OCI-M2 (cell line): ENCODE results near the gene LCN10.
A peak's percentile ranks its signal among the peaks of the same experiment; 100 is the strongest.
"Not testable (repeated sequence)": the region's sequence is repeated elsewhere in the genome, so short reads cannot be mapped to it uniquely, and the experiment has no call there.

Source experiments
- DNase-seq: peaks from one replicate; lab custom pipeline; 2025; ENCODE audit not compliant: unreplicated experiment; lab: John Stamatoyannopoulos, UW

LCN10 gene

DNA sequence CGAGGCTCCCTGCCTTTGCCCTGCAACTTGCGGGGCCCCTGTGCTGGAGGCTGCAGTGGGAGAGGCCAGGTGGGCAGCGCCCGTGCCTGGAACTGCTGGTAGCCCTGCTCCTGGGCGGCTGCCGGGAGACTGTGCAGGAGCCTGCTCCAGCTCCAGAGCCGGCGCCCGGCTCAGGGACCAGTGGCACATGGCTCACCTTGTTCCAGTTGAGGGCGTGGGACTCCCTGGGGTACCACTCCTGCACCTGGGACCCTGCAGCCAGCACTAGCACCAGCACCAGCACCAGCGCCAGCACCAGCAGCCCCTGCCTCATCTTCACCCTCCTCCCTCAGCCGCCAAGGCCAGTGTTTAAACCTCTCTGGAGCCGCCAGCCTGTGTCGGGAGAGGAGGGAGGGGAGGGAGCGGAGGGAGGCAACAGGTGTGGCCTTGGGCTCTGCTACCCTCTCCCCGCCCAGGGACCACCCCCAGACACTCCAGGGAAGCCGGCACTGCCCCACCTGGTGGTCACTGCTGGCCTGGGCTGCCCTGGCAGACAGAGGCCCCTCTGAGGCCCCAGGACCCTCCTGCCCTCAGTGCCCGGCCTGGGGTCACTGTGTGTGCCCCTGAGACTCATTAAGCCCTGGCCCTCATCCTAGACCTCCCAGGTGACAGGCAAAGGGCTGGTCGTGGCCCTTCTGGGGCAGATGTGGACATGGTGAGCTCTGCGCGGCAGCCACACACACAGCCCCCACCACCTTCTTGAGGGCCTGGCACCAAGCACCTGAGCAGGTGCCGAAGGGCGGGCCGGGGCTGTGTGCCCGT lies at the start of gene LCN10:
TSS of gene LCN10 (minus strand) at position 350 of the 801 bp plus-strand sequence. CDS start at position 313, 37 bp downstream.
- DNase-seq: no peak

DNA sequence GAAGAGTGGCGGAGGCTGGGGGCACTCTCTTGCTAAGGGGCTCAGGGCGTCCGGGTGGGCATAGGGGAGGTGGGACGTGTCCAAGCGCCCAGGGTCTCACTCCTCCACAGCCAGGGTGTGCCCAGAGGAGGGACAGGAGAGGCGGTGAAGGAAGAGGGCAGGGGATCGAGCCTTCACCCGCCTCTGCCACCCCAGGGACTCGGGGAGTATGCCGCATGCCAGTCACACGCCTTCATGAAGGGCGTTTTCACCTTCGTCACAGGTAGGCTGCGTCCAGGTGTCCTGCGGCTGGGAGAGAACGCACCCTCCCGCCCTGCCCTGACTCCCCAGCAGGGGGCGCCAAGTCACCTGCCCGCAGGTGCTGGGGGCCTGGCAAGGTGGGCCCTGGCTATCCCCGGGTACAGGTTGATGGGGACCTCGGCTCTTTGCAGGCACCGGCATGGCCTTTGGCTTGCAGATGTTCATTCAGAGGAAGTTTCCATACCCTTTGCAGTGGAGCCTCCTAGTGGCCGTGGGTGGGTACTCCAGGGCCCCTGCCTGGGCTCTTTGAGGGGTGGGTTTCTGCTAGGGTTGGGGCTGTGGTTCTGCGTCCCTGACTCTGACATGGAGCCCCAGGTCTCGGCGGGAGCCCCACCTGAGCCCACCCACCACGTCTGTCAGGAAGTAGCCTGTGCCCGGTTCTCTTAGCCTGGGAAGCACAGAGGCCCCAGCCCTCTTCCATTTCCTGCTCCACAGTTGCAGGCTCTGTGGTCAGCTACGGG lies 49.0 kb upstream of the LCN10 start:
- DNase-seq: peak; percentile 21

DNA sequence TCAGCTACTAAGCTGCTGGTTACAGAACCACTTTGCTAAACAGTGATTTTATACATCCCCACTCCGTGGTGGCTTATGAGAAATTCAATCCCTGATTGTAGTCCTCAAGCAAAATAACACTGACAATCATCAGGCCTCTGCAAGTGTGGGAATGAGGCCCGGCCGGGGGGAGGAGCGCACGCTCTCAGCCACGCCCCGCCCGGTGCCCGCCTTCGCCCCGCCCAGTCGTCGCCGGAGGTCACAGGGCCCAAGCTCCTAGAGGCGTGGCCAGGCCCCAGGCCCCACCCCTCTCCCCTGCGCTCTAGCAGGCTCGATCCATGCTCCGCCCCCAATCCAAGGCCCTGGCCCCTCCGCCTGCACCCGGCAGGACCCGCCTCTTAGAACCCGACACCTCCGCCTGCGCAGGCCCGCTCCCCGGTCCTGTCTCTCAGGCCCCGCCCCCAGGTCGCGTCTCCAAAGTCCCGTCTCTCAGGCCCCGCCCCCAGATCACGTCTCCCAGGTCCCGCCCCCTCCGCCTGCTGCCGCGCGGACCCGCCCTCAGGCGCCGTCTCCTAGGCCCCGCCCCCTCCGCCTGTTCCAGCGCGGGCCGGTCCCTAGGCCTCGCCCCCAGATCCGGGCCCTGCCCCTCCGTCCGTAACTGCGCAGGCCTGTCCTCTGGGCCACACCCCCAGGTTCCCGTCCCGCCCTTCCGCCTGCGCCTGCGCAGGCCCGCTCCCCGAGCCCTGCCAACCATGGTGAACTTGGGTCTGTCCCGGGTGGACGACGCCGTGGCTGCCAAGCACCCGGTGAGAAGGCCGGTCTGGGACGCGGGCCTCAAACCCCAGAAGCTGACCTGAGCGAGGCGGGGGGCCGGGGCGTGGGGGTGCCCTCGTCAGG lies 48.1 kb upstream of the LCN10 start, which contains the start of gene TMEM141:
TSS of gene TMEM141 (plus strand) at position 705 of the 876 bp plus-strand sequence. CDS start at position 732, 27 bp downstream.
- peak; percentile 90 for DNase-seq

DNA sequence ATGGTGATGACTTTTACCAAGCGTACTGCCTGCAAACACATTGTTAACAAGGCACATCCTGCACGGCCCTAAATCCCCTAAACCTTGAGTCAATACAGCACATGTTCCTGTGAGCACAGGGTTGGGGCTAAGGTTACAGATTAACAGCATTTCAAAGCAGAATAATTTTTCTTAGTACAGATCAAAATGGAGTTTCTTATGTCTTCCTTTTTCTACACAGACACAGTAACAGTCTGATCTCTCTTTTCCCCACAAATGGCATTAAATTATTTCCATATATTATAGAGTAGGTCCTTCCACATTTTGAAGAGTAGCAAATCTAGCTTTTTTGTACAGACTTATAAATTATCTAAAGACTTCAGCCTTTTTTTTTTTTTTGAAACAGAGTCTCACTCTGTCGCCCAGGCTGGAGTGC lies 46.8 kb upstream of the LCN10 start:
- no peak for DNase-seq

DNA sequence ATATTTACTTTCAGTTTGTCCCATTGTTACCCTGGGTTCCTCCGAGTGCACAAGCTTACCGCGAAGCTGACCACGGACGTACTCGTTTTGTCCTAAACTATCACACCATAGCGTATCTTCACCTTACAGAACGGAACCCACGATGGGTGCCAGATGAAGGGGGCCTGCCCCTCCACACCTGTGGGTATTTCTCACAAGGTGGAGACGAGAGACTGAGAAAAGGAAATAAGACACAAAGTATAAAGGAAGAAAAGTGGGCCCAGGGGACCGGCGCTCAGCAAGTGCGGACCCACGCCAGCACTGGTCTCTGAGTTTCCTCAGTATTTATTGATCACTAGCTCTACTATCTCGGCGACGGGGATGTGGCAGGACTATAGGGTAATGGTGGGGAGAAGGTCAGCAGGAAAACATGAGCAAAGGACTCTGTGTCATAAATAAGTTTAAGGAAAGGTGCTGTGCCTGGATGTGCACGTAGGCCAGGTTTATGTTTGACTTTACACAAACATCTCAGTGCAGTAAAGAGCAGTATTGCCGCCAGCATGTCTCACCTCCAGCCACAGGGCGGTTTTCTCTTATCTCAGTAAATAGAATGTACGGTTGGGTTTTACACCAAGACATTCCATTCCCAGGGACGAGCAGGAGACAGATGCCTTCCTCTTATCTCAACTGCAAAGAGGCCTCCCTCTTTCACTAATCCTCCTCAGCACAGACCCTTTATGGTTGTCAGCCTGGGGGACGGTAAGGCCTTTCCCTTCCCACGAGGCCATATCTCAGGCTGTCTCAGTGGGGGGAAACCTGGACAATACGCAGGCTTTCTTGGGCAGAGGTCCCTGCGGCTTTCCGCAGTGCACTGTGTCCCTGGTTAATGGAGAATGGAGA lies 46.1 kb upstream of the LCN10 start:
- DNase-seq: not testable (repeated sequence)

DNA sequence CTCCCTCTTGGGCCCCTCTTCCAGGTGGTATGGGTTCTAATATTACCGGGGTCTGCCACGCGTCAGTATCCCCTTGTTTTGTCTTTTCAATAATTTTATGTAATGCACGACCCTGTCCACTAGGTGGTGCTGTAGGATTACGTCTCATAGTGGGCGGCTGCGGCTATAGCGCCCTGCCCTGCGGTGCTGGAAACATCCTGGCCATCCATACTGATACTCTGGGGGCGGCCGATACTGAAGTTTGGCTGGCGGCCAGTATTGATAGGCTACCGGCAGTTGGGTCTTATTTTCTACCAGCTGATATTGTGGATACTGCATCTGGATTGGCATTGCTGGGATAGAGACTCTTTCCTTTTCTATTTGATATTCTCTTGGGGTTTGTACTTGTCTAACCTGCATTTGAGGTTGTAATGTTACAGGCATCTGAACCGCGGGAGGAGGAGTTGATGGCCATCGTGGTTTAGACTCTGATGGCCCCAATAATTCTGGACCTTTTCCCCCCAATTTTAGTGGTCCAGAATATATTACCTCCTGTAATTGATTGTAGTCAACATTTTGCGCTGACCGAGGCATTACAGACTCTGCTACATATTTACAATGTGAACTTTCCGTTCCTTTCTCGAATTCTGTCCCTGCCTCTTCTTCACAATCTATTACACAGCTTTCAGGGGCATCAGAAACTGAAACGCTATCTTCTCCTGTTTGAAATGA lies 45.1 kb upstream of the LCN10 start:
- peak; percentile 29 for DNase-seq

DNA sequence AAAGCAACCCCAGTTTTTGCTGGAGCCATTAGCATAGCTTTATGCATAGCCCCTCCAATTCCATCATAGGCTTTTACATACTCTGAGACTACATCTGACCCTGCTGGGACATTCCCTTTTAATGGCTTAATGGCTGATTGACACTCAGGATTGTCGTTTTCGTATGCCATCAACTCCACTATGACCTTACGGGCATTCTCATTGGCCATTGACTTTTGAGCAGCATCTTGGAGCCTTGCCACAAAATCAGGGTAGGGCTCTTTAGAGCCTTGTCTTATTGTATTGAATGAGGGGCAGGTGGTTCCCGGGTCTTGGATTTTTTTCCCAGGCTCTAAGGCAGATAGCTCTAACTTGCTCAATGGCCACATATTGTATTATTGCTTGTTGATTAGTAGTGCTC lies 44.2 kb upstream of the LCN10 start:
- DNase-seq: not testable (repeated sequence)

DNA sequence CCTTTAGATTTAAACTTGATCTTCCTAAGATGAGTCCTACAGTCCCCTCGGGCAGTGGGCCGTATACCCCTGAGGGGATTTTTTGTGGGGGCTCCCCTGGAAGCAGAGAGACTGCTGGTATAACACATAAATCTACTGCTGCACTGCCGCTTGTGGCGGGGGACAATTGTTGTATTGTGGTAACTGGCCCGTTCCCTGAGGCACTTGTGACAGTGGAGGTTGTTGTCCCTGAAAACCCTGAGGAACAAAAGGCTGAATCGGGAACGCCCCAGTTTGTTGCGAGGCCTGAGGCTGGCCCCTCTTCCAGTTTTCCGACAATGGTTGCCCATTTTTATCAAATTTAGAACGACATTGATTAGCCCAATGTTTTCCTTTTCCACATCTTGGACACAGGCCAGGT lies 43.7 kb upstream of the LCN10 start:
- no peak for DNase-seq

DNA sequence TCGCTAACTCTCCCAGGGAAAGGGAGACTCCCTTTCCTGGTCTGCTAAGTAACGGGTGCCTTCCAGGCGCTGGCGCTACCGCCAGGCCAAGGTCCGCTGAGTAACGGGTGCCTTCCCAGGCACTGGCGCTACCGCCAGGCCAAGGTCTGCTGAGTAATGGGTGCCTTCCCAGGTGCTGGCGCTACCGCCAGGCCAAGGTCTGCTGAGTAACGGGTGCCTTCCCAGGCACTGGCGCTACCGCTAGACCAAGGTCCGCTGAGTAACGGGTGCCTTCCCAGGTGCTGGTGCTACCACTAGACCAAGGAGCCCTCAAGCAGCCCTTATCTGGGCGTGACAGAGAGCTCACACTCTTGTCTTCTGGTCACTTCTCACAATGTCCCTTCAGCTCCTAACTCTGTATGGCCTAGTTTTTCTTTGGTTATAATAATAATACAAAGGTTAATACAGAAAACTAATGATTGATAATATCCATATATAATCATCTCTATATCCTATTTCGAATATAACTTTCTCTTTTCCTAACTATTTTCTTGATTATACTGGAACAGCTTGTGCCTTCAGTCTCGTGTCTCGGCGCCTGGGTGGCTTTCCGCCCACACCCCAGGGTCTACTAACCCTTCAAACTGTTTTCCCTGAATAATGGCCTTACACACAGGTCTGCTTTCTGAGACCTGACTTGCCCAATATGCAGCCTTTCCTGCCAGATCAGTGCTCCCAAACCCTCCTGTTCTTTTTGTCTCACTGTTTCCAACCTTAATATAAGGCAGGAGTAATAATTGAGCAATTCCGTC lies 43.0 kb upstream of the LCN10 start:
- DNase-seq: not testable (repeated sequence)

DNA sequence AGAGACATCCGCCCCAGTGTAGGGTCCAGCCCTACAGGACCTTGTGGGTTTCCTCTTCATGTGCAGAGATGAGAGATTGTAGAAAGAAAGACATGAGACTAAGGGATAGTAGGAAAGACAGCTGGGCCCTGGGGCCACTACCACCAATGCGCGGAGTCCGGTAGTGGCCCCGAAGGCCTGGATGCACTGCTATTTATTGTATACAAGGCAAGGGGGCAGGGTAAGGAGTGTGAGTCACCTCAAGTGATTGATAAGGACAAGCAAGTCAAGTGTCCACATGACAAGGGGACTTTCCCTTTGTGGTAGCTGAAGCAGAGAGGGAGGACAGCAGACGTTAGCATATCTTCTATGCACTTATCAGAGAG lies 42.2 kb upstream of the LCN10 start:
- DNase-seq: peak; percentile 34

DNA sequence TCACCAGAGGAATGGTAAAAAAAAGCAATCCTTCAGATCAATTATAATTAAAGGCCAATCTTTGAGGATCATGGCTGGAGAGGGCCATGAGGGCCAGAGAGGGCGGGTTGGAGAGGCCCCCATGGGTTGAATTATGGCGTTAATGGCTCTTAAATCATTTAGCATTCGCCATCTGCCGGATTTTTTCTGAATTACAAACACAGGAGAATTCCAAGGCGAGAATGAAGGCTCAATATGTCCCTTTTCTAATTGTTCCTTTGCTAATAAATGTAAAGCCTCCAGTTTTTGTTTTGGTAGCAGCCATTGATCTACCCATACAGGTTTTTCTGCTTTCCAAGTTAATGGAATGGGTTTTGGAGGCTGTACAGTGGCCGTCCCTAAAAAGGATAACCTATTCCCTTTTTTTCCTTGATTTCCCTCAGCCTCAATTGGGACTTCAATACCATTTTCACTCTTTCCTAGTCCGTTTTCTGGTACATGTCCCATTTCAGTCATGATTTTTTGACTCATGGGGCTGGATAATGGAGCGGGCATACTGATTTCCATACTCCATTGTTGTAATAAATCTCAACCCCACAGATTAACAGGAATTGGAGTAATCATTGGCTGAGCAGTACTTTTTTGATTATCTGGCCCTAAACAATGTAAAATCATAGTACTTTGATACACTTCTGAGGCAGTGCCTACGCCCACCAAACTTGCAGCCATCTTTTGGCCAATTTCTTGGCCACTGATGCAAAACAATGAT lies 41.7 kb upstream of the LCN10 start:
- no peak for DNase-seq

DNA sequence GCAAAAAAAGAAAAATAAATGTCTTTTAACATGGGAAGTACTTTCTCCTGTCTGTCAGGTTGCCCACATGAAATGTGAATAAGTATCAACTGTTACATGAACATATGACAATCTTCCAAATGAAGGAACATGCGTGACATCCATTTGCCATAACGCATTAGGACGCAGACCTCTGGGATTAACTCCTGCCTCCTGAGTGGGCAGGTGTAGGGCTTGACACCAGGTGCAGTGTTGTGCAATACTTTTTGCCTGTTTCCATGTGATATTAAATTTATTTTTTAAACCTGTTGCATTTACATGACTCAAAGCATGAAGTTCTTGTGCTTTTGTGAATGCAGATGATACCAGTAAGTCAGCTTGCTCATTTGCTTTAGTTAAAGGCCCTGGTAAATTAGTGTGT lies 39.7 kb upstream of the LCN10 start:
- DNase-seq: no peak

DNA sequence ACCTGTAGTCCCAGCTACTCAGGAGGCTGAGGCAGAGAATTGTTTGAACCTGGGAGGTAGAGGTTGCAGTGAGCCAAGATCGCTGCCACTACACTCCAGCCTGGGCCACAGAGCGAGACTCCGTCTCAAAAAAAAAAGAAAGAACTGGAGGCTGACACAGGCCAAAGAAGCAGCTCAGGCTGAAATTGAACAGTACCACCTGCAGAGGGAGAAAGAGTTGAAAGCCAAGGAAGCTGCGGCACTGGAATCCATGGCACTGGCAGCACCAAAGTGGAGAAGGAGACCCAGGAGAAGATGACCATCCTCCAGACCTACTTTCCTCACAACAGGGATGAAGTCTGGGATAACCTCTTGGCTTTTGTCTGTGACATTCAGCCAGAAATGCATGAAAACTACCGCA lies 37.1 kb upstream of the LCN10 start:
- DNase-seq: no peak

DNA sequence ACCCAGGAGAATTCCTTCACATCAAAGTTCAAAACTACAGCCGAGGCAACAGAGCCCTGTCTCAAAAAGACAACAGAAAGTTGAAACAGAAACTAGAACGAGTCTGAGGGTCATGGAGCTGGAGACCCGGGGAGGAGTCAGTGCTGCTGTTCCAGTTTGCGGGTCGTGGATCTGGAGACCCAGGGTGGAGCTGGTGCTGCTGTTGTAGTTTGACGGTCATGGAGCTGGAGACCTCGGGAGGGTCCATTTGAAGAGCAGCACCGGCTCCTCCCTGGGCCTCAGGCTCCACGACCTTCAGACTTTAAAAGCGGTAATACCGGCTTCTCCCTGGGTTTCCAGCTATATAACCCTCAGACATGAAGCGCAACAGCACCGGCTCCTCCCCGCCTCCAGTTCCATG lies 34.6 kb upstream of the LCN10 start:
- DNase-seq: no peak

DNA sequence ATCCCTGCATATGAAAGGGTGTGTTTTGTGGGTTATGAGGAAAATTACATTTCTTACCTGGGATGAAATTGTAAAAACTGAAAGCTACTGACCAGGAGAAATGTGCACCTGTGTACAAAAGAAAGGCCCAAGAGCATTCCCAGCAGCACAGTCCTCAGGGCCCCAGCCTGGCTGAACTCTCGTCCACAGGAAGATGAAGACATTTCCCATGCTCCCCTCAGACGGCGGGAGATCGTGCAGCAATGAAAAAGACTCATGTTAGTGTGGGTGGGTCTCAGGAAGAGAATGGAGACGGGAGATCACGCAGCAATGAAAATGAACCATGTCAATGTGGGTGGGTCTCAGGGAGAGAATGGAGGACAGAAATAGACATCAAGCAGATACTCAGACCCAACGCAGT lies 34.2 kb upstream of the LCN10 start:
- DNase-seq: no peak

DNA sequence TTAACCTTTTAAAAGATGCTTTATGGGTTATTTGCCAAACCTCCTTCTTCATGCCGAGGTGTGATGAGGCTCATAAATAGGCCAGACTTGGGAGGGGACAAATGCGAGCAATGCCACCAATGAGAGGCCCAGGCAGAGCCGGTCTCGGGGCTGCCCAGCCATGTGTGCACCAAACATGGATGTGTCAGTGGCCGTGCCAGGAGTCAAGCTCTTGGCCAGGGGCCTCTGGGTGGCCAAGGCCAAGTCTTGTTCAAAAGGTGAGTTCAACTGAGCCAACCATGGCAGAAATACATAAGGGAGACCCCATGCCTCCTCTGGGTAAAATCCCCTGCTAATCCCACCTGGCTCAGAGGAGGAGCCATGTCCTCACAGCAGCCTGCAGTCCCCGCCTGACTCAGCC lies 32.5 kb upstream of the LCN10 start:
- DNase-seq: no peak

DNA sequence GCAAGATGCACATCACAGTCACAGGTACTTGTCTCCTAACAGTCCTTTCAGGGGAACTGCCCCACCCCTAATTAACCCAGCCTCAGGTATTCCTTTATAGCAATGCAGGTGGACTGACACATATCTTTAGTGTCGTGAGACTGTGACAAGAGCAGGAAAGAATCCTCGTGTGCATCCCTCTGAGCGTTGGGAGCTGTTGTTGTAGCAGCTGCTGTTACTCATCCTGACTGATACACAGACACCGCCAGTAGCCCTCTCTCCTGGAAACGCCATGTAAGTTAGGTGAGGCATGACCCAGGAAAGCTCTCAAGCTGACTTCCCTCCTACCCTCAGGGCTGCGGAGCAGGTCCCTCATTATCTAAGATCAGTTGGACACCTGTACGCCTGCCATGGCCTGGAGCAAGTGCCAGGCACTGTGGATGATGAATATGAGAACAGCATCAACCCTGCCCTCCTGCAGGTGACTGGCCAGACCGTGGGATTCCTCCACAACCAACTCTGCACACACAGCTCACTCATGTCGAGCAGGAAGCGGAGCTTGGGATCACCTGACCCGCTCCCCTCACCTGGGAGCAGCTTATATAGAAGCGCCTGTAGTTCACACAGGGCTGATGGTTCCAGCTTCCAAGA lies 31.8 kb upstream of the LCN10 start:
- DNase-seq: no peak
